Loucy (cell line): ENCODE data around the gene KIAA0825.

Source experiments
- EZH2phosphoT487 ChIP-seq: fragments of 200-600 bp; IDR thresholded peaks from 2 replicates; pipeline ENCODE4 v1.6.1; 2018; ENCODE audit warnings: antibody characterized with exemption, mild to moderate bottlenecking, moderate library complexity, borderline replicate concordance
- TF ChIP-seq, protein P1 (sequence below): fragments of 200-600 bp; sonication (generic); conservative IDR thresholded peaks from 2 replicates; pipeline ENCODE4 v1.5.1; 2014; ENCODE audit warnings: mild to moderate bottlenecking, antibody characterized with exemption, low read length

DNA sequence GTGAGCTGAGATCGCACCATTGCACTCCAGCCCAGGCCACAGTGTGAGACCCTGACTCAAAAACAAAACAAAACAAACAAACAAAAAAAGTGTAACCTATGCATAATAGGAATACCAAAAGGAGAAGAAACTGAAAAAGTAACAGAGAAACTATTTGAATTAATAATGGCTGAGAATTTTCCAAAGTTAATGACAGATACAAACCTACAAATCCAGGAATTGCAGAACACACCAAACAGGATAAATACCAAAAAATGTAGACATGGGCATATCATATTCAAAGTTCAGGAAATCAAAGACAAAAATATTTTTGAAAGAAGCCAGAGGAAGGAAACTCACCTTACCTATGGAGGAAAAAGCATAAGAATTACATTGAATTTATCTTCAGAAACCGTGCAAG, 493.3 kb downstream of the KIAA0825 start:
- TF ChIP-seq, protein P1, sequence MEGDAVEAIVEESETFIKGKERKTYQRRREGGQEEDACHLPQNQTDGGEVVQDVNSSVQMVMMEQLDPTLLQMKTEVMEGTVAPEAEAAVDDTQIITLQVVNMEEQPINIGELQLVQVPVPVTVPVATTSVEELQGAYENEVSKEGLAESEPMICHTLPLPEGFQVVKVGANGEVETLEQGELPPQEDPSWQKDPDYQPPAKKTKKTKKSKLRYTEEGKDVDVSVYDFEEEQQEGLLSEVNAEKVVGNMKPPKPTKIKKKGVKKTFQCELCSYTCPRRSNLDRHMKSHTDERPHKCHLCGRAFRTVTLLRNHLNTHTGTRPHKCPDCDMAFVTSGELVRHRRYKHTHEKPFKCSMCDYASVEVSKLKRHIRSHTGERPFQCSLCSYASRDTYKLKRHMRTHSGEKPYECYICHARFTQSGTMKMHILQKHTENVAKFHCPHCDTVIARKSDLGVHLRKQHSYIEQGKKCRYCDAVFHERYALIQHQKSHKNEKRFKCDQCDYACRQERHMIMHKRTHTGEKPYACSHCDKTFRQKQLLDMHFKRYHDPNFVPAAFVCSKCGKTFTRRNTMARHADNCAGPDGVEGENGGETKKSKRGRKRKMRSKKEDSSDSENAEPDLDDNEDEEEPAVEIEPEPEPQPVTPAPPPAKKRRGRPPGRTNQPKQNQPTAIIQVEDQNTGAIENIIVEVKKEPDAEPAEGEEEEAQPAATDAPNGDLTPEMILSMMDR, result no peak
- TF ChIP-seq EZH2phosphoT487, result no peak
